HUDEP-2 (cell line): Measurements from ENCODE around the gene MYCBPAP.

Experiments used
- DNase-seq, 76 experiments: peaks; one replicate each; lab custom pipeline; 2025; ENCODE audit not compliant: unreplicated experiment in 76 of 76; lab: John Stamatoyannopoulos, UW

Gene MYCBPAP

DNA sequence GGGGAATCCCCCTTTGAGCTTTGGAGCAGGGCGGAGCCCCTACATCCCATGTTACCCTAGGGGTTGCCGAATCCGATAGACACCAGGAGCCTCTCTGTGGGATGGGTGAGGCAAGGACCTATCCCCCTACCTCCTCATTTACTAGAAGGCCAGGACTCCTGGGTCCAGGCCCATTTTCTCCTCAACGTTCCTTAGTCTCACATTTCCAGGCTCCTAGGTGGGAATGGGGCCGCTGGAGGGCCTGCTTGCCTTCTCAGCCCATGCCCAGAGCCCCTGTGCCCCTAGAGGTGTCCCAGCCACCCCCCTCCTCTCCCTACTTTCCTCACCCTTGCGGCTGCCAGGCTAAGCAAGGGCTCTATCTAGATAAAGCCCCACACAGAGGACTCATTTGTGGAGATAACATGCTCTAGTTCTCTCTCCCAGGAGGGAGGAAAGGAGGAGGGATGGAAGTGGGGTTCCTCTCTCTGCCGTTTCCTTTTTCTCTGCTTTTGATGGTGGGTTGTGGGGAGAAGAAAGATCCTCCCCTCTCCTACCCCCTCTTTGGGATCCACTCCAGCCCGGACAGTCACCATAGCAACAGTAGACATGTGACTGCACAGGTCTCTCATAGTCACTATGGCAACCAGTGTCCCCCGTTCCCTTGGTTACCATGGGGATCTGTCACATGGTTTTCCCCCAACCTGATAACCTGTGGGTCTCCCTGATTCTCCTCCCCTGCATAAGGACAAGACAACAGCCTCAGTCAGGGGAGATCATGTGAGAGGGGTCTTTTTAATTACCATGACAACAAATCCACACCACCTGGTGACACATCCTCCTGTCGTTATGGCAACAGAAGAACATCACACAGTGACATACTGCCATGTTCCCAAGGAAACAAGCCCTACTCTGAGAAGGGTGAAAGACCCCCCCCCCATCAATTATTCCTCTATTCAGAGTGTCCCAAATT, 57.4 kb downstream of the MYCBPAP start:
- DNase-seq = peak in 4 of 76 experiments; percentile 8 to 40 (median 18)

DNA sequence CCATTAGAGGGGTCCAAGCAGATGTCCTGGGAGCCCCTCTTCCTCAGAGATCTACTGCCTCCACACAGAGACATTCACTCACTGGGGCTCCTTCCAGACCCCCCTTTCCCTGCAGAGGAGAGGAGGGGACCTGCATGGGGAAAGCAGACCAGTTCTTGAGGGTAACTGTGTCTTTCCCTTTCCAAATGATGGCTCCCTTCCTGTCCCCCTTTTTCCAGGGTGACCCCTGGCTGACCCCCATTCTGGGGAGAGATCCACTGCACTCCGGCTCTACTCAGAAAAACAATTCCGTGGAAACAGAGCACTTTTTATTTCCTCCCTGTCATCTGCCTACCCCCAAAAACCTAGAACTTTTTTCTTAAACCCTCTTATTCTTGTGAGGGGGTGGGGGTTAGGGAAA, 58.6 kb downstream of the MYCBPAP start:
- no peak for DNase-seq

GRCh38 chr17:50568659-50569058, 60.4 kb downstream of the MYCBPAP start:
- no peak for DNase-seq

- DNase-seq = no peak
Measured at GRCh38 chr17:50569592-50569991, 61.4 kb downstream of the MYCBPAP start.

DNA sequence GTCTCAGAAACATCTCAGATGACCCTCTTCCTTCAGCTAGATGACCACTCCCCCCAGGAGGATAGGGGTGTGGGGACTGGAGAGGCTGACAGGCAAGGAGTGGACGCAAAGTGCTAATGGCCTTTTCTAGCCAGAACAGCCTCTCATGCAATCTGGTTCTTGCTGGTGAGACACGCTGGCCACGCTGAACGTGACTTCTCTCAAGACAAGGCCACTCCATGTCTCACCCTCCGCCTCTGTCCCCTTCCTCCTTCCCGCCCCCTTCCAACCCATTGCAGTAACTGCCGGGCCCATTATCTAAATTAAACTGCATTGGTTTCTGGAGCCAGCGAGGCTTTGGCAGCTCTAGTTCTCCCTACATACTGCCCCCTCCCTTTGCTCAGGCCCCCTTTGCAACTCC, 61.8 kb downstream of the MYCBPAP start:
- DNase-seq = no peak

DNA sequence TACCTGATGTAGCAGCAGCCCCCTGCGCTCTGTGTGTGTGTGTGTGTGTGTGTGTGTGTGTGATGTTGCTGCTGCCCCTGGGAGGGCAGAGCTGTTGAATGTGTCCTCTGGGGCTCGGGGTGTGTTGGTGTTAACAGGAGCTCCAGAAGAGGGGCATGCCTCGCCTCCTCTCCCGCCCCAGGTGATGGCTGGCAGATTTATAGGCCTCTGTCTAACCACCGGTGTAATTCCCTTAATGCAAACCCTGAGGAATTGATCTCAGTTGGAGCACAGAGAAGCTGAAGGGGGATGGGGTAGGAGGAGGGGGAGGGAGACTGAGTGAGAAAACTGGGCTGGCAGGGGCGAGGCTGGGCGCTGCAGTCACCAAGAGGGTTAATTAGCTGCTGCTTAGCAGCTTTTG, 62.3 kb downstream of the MYCBPAP start:
- no peak for DNase-seq

GRCh38 chr17:50571681-50572080, 63.4 kb downstream of the MYCBPAP start:
- no peak for DNase-seq

GRCh38 chr17:50572541-50572940, 64.3 kb downstream of the MYCBPAP start:
- no peak for DNase-seq

DNA sequence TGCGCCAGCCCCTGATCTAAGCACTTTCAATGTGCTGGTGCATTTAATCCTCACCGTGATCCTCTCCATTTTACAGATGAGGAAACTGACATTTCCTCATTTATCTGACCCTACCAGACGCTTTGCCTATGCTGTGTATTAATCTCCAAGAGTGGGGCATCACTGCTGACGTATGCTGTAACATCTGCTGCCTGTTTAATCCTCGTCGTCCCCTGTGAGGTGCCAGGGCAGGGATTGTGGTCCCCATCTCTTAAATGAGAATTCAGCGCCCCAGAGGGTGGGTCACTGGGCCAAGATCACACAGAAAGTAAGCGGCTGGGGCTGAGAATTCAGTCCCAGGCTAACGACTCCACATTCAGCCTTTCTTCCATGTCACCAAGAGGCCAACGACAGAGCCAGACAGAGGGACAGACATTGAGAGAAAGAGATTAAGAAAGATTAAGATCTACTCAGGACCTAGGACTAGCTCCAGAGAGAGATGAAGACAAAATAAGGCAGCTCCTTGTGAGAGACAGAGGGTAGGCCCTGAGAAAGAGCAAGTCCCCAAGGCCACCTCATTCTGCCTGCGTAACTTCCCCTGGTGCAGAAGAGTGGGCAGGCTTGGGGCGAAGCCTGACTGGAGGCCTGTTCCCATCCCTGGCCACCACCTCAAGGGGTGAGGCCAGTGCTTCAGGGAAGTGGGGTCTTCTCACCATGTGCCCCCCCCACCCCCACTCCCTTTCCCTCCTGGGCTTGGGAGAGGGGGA, 65.8 kb downstream of the MYCBPAP start:
- no peak for DNase-seq

GRCh38 chr17:50575581-50576210, 67.5 kb downstream of the MYCBPAP start:
- DNase-seq = peak in 4 of 76 experiments; percentile 16 to 23 (median 22)

GRCh38 chr17:50576864-50577263, 68.6 kb downstream of the MYCBPAP start:
- DNase-seq = no peak

DNA sequence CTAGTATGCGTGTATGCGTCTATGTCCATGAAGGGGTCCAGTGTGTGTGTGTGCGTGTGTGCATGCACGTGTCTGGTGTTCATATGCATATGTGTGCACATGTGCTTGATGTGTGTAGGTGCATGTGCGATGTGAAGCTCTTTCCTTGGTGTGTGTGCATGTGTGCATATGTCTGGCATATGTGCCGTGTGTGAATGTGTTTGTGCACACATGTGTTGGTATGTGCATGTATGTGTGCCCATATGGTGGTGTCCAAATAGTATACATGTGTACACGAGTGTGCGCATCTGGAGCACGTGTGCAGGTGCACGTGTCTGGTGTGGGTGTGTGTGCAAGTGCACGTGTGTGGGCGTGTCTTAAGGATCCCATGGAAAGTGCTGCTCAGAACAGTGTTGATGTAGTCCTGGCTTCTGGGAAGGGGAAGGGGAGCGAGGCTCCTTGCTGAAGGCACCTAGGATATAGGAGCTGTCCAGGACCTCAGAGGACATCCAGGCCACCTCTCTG, 69.3 kb downstream of the MYCBPAP start:
- DNase-seq = no peak

- DNase-seq = no peak
Measured at GRCh38 chr17:50578173-50578572, 69.9 kb downstream of the MYCBPAP start.

DNA sequence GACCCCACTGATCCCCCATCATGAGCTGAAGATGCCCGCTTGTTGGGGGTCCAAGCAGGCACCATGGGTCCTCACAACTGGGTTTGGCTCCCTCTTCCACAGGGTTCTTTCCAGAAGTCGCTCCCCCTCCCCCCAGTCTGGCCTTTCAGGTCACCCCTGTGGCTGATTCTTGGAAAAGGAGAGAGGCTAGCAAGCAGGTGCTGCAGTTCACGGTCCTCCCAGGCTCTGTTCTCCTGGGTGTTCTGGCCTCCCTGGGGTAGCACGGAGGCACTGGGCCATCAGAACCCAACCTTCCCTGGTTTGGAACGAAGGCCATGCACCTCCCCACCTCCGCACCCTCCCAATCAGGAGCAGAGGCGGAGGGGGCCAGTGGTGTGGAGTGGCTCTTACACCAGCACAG, 71.2 kb downstream of the MYCBPAP start:
- no peak for DNase-seq

- DNase-seq = no peak
Measured at GRCh38 chr17:50580646-50581045, 72.4 kb downstream of the MYCBPAP start.
